ENCODE data around the gene TGFBR3.

TGFBR3 gene

GRCh38 chr1:91885716-91886506, at the start of gene TGFBR3:
TSS of gene TGFBR3 (minus strand) at chr1:91886151. CDS start at chr1:91861531, 24,620 bp downstream.
- DNase-seq: peak; percentile 78

- DNase-seq: no peak
Observed at GRCh38 chr1:91929250-91929649, 43.3 kb upstream of the TGFBR3 start.

- no peak for DNase-seq
Observed at GRCh38 chr1:91928026-91928425, 42.1 kb upstream of the TGFBR3 start.

GRCh38 chr1:91925644-91926435, 39.9 kb upstream of the TGFBR3 start:
- no peak for DNase-seq

GRCh38 chr1:91924146-91924545, 38.2 kb upstream of the TGFBR3 start:
- no peak for DNase-seq

GRCh38 chr1:91919962-91920361, 34.0 kb upstream of the TGFBR3 start:
- no peak for DNase-seq

GRCh38 chr1:91916811-91917460, 31.0 kb upstream of the TGFBR3 start:
- DNase-seq: no peak

- DNase-seq: no peak
Observed at GRCh38 chr1:91916046-91916445, 30.1 kb upstream of the TGFBR3 start.

GRCh38 chr1:91913018-91913417, 27.1 kb upstream of the TGFBR3 start:
- no peak for DNase-seq

- no peak for DNase-seq
Observed at GRCh38 chr1:91912266-91912665, 26.3 kb upstream of the TGFBR3 start.

GRCh38 chr1:91901231-91901630, 15.3 kb upstream of the TGFBR3 start:
- DNase-seq: no peak

GRCh38 chr1:91900562-91900961, 14.6 kb upstream of the TGFBR3 start:
- DNase-seq: no peak

GRCh38 chr1:91897016-91897415, 11.1 kb upstream of the TGFBR3 start:
- DNase-seq: no peak

- DNase-seq: no peak
Observed at GRCh38 chr1:91895832-91896556, 10.0 kb upstream of the TGFBR3 start.

GRCh38 chr1:91894036-91894761, 8.2 kb upstream of the TGFBR3 start:
- no peak for DNase-seq

GRCh38 chr1:91891969-91892368, 6.0 kb upstream of the TGFBR3 start:
- no peak for DNase-seq

GRCh38 chr1:91891454-91891853, 5.5 kb upstream of the TGFBR3 start:
- no peak for DNase-seq

- DNase-seq: no peak
Observed at GRCh38 chr1:91889717-91890459, 3.9 kb upstream of the TGFBR3 start.

GRCh38 chr1:91885213-91885715, 687 bp downstream of the TGFBR3 start:
- no peak for DNase-seq

- DNase-seq: peak; percentile 13
Observed at GRCh38 chr1:91884459-91885212, 1.3 kb downstream of the TGFBR3 start.

GRCh38 chr1:91883470-91883869, 2.5 kb downstream of the TGFBR3 start:
- DNase-seq: no peak

All from NCI-H1092 treated with DMSO at 0.1 percent for 48 hours (cell line).